Putamen (tissue), 1 donor: ENCODE results near the gene ACER3.
"Not testable (repeated sequence)": the region's sequence is repeated elsewhere in the genome, so short reads cannot be mapped to it uniquely, and the experiment has no call there.

Experiments
- DNase-seq: peaks from one replicate; pipeline ENCODE4 v3.0.0-alpha.2; 2016; ENCODE audit warnings: low spot score

Gene ACER3

DNA sequence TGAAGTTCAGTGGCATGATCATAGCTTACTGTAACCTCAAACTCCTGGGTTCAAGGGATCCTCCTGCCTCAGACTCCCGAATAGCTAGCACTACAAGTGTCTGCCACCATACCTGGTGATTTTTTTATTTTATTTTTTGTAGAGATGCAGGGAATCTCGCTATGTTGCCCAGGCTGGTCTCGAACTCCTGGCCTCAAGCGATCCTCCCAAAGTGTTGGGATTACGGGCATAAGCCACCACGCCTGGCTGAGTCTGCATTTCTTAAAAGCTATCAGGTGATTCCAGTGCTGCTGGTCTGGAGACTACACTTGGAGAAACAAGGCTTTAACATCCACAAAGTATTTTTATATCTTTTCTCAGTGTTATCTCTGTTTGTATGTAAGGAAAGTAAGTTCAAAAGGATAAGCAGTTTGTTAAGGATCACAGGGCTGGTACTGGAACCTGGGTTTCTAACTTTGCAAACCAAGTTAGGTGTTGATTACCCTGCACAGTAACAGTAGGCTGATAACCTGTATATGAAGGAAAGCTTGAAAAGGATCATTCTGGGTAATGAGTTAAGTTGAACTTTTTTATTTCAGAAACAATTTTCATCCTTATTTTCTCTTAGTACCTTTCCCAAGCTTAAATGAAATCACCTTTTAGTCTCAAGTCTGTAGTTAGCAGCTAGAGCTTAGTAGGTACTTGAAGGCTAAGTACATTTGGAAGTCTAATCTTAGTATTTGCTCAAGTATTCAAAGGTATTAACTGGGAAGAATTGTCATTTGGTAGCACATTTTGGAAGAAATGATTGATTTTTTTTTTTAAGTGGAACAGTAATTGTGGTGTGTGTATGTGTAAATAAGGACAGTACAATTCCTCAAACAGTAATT lies 12.5 kb downstream of the ACER3 start:
- no peak for DNase-seq

DNA sequence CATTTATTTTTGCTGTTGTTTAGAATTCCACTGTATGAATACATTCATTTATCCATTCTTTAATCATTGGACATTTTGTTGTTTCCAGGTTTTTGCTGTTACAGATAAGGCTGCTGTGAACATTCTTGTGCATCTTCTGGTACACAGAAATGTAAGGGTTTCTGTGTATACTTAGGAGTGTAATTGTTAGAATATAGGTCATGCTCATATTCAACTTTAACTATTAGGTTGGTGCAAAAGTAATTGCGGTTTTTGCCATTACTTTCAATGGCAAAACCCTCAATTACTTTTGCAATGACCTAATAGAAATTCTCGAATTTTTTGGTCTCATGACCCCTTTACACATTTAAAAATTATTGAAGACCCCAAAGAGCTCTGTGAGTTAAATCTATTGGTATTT lies 17.3 kb downstream of the ACER3 start:
- no peak for DNase-seq

DNA sequence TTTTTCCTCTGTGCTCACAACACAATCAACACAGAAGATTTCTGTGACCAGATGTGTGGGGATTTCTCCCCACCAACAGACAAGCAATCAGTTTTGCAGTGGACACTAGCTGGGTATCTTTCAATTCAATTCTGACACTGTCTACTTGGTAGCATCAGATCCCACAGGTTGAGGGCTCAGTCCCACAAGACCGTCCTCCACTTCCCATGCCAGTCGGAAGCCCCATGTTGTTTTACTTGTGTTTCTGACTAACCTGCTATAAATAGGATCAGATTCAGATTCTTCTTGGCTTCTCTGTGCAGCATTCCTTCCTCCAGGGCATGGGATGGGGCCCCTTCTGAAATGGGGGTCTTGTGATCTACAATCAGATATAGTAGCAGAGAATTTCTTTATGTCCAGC lies 19.6 kb downstream of the ACER3 start:
- DNase-seq = peak; percentile 82

DNA sequence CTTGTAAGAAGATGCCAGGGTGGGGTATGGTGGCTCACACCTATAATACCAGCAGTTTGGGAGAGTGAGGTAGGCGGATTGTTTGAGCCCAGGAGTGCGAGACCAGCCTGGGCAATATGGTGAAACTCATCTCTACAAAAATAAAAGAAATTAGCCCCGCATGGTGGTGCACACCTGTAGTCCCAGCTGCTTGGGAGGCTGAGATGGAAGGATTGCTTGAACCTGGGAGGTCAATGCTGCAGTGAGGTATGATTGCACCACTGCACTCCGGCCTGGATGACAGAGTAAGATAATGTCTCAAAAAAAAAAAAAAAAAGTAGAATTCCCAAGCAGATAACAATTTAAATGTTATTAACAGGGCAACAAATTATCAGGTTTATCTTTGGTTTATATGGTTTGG lies 20.2 kb downstream of the ACER3 start:
- DNase-seq = no peak

GRCh38 chr11:76885390-76886097 lies 24.8 kb downstream of the ACER3 start:
- DNase-seq = no peak

- no peak for DNase-seq
Observed at GRCh38 chr11:76888989-76889388, 28.3 kb downstream of the ACER3 start.

DNA sequence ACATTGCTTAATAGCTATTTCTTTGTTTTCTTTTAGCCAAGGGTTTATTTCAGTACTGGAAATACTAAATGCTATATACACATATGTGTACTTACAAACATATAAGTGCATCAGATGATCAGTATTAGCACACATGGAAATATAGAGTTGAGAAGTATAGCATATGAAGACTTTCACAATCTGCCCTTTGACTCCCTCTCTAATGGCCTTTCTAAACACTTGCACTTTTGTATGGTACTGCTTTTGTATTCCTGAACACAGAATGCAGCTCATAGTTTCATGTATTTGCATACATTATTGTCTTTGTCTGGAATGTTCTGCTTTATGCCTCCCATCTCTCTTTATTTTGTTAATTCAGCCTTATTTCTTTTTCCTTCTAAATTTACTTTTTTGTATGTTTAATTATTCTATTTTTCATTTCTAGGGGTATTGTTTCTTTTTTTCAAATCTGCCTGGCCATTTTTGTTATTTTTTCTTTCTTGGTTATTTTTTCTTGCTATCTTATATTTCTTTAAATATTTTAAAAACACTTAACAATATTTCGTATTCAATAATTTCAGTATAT lies 28.8 kb downstream of the ACER3 start:
- DNase-seq = no peak

GRCh38 chr11:76890329-76890728 lies 29.6 kb downstream of the ACER3 start:
- no peak for DNase-seq

DNA sequence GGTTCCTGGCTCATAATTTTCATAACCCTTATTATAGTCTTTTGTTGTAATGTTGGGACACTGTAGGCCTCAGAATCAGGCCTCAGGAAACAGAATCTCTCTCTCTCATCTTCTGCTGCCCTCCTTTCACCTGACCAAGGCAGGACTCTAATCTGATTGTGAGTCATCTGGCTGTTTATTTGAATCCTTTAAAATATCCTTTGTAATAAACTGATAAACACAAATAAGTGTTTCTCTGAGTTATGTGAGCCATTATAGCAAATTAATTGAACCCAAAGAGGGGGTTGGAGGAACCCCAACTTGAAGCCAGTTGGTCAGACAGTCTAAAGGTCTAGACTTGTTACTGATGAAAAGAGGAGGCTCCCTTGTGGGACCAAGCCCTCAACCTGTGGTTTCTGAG lies 30.6 kb downstream of the ACER3 start:
- DNase-seq = no peak

DNA sequence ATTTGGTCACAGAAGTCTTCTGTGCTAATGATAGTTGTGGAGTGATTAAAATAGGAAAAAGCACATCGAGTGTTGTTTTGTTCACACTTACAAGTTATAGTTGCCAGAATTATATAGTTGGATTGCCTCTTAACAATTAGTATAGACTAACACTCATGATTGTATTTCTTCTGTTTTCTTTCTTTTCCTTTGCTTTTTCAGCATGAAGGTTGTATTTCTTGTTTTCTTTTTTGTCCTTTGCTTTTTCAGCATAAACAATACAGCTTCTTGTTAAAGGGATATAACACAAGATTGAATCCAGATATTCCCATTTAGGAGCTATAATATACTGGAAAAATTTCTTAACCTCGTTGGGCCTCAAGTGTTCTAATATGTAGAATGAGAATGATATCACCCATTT lies 31.1 kb downstream of the ACER3 start:
- DNase-seq = no peak

DNA sequence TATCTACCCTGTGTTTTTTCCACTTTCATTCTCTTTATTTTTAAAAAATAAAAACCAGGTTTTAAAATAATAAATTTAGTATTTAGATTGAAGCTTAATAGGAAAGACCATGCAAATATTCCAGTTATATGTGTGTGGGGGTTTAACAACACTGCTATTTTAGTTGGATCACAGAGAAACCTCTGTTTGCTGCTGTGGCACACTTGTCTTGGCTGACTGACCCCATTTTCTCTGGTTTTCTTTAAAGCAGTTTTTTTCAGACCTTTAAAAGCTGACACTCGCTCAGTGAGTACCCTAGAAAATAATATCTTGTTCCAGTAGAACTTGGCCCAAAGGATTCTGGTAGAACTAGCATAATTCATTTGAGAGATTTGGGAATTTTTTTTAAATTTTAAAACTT lies 31.6 kb downstream of the ACER3 start:
- peak; percentile 65 for DNase-seq

- no peak for DNase-seq
Observed at GRCh38 chr11:76897233-76897632, 36.5 kb downstream of the ACER3 start.

DNA sequence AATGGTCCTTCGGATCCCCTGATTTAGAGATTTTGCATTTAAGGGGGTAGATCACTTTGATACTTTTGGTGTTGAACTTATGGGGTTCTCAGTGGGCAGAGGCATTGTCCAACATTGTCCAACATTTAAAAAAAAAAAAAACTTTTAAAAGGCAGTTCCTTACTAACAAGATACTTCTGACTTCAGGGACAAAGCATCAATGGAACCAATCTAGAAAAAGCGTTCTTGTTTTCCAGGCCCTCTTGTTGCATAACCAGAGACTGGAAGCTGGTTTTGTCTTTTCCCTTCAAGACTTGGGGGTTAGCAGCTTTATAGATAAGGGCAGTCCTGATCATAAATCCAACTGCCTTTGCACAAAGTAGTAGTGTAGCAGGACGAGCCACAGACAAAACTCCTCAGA lies 40.4 kb downstream of the ACER3 start:
- no peak for DNase-seq

DNA sequence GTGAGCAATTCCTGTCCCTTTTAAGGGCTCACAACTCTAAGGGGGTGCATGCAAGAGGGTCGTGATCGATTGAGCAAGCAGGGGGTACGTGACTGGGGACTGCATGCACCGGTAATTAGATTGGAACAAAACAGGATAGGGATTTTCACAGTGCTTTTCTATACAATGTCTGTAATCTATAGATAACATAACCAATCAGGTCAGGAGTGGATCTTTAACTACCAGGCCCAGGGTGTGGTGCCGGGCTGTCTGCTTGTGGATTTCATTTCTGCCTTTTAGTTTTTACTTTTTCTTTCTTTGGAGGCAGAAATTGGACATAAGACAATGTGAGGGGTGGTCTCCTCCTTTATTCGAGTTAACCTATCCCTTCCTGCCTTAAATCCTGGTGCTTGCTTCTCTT lies 40.9 kb downstream of the ACER3 start:
- DNase-seq = not testable (repeated sequence)

- DNase-seq = no peak
Observed at GRCh38 chr11:76902121-76903014, 41.6 kb downstream of the ACER3 start.

GRCh38 chr11:76903325-76903724 lies 42.6 kb downstream of the ACER3 start:
- DNase-seq = no peak

GRCh38 chr11:76910620-76911414 lies 50.1 kb downstream of the ACER3 start:
- no peak for DNase-seq

- DNase-seq = no peak
Observed at GRCh38 chr11:76911415-76911808, 50.7 kb downstream of the ACER3 start.

DNA sequence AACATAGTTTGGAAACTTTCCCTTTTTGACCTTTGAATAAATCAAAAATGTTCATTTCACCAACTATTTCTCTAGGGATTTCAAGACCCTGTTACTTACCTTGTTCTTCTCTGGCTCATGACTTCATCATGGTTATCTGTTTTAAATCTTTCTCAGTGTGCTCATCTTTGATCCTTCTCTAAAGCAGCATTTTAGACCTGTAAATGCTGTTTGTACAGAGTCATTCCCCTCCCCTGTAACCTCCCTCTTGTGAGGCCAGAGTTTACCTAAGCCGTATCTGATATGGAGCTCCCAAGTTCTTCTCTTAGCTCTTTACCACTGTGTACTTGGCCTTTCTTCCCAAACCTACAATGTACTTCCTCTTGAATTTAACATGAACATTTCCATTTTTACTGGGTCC lies 56.0 kb downstream of the ACER3 start:
- no peak for DNase-seq

- peak; percentile 79 for DNase-seq
Observed at GRCh38 chr11:76918941-76919386, 58.2 kb downstream of the ACER3 start.

DNA sequence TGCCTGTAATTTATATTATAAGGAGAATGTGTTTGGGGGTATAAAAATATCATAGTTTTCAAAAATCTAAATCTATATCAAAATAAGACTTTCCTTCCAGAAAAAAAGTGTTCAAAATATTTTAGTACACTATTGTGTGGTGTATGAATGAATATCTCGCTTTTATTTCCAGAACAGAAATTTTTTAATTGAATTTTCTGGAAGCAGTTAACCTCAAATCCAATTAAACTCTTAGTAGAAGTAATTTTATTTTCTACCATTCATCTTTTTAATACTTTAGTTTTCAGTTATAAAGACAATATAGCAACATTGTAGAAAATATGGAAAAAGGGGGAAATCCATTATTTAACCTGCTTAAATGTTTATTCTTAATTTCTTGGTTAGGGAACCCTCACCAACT lies 58.7 kb downstream of the ACER3 start:
- no peak for DNase-seq
